CD14-positive monocyte (primary cell): ENCODE measurements around the gene ARNT2. TPM values are rescaled to one million over a fixed set of nuclear protein-coding genes. Genes with fewer than 3 reads are reported as not detected.

ENCODE experiments used
- DNase-seq, 3 donors: peaks; one replicate each; pipeline ENCODE4 v3.0.0-alpha.2; 2011 to 2022
- H2AFZ ChIP-seq: 2 replicates; pipeline ENCODE4 v1.6.0; 2012; ENCODE audit warnings: mild to moderate bottlenecking, low read depth, low read length, inconsistent platforms; ENCODE audit not compliant: insufficient read depth, poor library complexity, severe bottlenecking
- H3K27ac ChIP-seq, 2 donors: 1 replicate in 1 of 2; 2 replicates in 1 of 2; pipeline ENCODE4 v1.5.1; 2012 to 2013; ENCODE audit warnings: low read length in 2 of 2, control low read depth in 1 of 2, inconsistent platforms in 1 of 2, low read depth in 1 of 2, mild to moderate bottlenecking in 1 of 2
- H3K27me3 ChIP-seq, 2 donors: one replicate each; pipeline versions ENCODE4 v1.6.0 to v1.6.1; 2011 to 2013; ENCODE audit warnings: low read length in 2 of 2; ENCODE audit not compliant: control insufficient read depth in 2 of 2, insufficient read depth in 2 of 2
- H3K36me3 ChIP-seq, 2 donors: replicated peaks in 1 of 2; 1 replicate in 1 of 2; 2 replicates in 1 of 2; pipeline versions ENCODE4 v1.5.1 to v1.6.1; 2012 to 2013; ENCODE audit warnings: low read length in 2 of 2, control low read depth in 1 of 2, inconsistent platforms in 1 of 2, mild to moderate bottlenecking in 1 of 2; ENCODE audit not compliant: insufficient read depth in 2 of 2, control insufficient read depth in 1 of 2
- H3K4me1 ChIP-seq, 2 donors: 1 replicate in 1 of 2; 2 replicates in 1 of 2; pipeline versions ENCODE4 v1.5.1 to v1.6.1; 2012 to 2013; ENCODE audit warnings: low read length in 2 of 2, control low read depth in 1 of 2, inconsistent platforms in 1 of 2, mild to moderate bottlenecking in 1 of 2, moderate library complexity in 1 of 2; ENCODE audit not compliant: insufficient read depth in 2 of 2, control insufficient read depth in 1 of 2
- H3K4me2 ChIP-seq: replicated peaks from 2 replicates; pipeline ENCODE3; 2012; ENCODE audit warnings: low read length, moderate library complexity, mild to moderate bottlenecking; ENCODE audit not compliant: poor library complexity, severe bottlenecking; ENCODE audit errors: extremely low read depth
- H3K4me3 ChIP-seq, 3 experiments: fragments of 200-600 bp in 1 of 3; sonication (generic) in 1 of 3; replicated peaks in 1 of 3; 1 replicate in 2 of 3; 2 replicates in 1 of 3; pipeline ENCODE4 v1.5.1; 2011 to 2013; ENCODE audit warnings: low read length in 3 of 3, mild to moderate bottlenecking in 3 of 3, control low read depth in 2 of 3, low read depth in 2 of 3, inconsistent platforms in 1 of 3, moderate library complexity in 1 of 3
- H3K79me2 ChIP-seq: 2 replicates; pipeline ENCODE4 v1.6.0; 2012; ENCODE audit warnings: mild to moderate bottlenecking, control low read depth, inconsistent platforms, low read length, moderate library complexity; ENCODE audit not compliant: insufficient read depth
- H3K9ac ChIP-seq: 2 replicates; pipeline ENCODE4 v1.6.0; 2017; ENCODE audit warnings: low read length, mild to moderate bottlenecking; ENCODE audit not compliant: insufficient read depth, poor library complexity, severe bottlenecking
- H3K9me3 ChIP-seq, 2 donors: replicated peaks in 1 of 2; 1 replicate in 1 of 2; 2 replicates in 1 of 2; pipeline versions ENCODE4 v1.5.1 to v1.6.1; 2012 to 2013; ENCODE audit warnings: low read length in 2 of 2, control low read depth in 1 of 2; ENCODE audit not compliant: control insufficient read depth in 1 of 2, insufficient read depth in 1 of 2
- H4K20me1 ChIP-seq: 2 replicates; pipeline ENCODE4 v1.6.0; 2012; ENCODE audit warnings: mild to moderate bottlenecking, low read length, control low read depth, moderate library complexity; ENCODE audit not compliant: insufficient read depth
- H3K27ac Mint-ChIP-seq, 7 donors: one replicate each; pipeline ENCODE4 v1.8.0; 2020; ENCODE audit warnings: mild to moderate bottlenecking in 7 of 7, mixed read lengths in 7 of 7, moderate library complexity in 6 of 7, inconsistent platforms in 2 of 7
- H3K27me3 Mint-ChIP-seq, 3 donors: one replicate each; pipeline ENCODE4 v1.8.0; 2021 to 2022; ENCODE audit warnings: low read depth in 3 of 3, mild to moderate bottlenecking in 3 of 3, mixed read lengths in 3 of 3, moderate library complexity in 3 of 3, inconsistent platforms in 1 of 3
- H3K36me3 Mint-ChIP-seq, 2 donors: one replicate each; pipeline ENCODE4 v1.8.0; 2020; ENCODE audit warnings: mixed read lengths in 2 of 2, inconsistent platforms in 1 of 2, mild to moderate bottlenecking in 1 of 2
- H3K4me1 Mint-ChIP-seq: one replicate; pipeline ENCODE4 v1.8.0; 2020; ENCODE audit warnings: mild to moderate bottlenecking, mixed read lengths
- H3K4me3 Mint-ChIP-seq, 2 donors: one replicate each; pipeline ENCODE4 v1.8.0; 2020; ENCODE audit warnings: mild to moderate bottlenecking in 2 of 2, mixed read lengths in 2 of 2, moderate library complexity in 1 of 2
- H3K9me3 Mint-ChIP-seq, 7 donors: one replicate each; pipeline ENCODE4 v1.8.0; 2020 to 2022; ENCODE audit warnings: mixed read lengths in 7 of 7, mild to moderate bottlenecking in 6 of 7, moderate library complexity in 6 of 7, inconsistent platforms in 2 of 7
- CTCF ChIP-seq: fragments of 200-600 bp; IDR thresholded peaks from one replicate; pipeline ENCODE4 v1.8.0; 2022; ENCODE audit warnings: antibody characterized with exemption, mild to moderate bottlenecking
- WGBS: methylation state at CpG from one replicate; pipeline ENCODE4 v1.1.5; 2013; ENCODE audit warnings: missing lambda C conversion rate; ENCODE audit not compliant: insufficient coverage; 5-methylcytosine and 5-hydroxymethylcytosine counted together
- intact Hi-C, 2 donors: fragments of 100-400 bp; cut with micrococcal nuclease; formaldehyde crosslinking; loops; one replicate each; pipeline versions ENCODE4 v1.15.0 to v1.15.1; 2023
- polyA plus RNA-seq, 3 donors: library from polyadenylated mRNA; depleted of rRNA in 1 of 3; unstranded in 2 of 3; stranded (reverse) in 1 of 3; fragments of 300-500 nt in 2 of 3; fragments of >200 nt in 1 of 3; fragmentation: Illumina TruSeq in 2 of 3; gene quantifications; 1 replicate in 2 of 3; 2 replicates in 1 of 3; pipeline ENCODE4 v1.2.3, GENCODE V29; 2012 to 2021

Gene ARNT2
- polyA plus RNA-seq, 3 donors: not detected

- H3K36me3 Mint-ChIP-seq: no peaks in the 10 kb centered on the region
- Histone ChIP-seq H3K4me3 (no peak overlapping the region), H3K4me1 (peaks cover 20 to 22% of the 10 kb centered on the region in 2 donors), H2AFZ (no peak overlapping the region), H3K27me3 (no peaks in the 10 kb centered on the region), H4K20me1 (no peaks in the 10 kb centered on the region), H3K4me2 (no peak overlapping the region), H3K79me2 (no peaks in the 10 kb centered on the region), H3K36me3 (no peaks in the 10 kb centered on the region), H3K9me3 (peaks cover 0 to 5% of the 10 kb centered on the region in 2 donors), H3K27ac (no peak overlapping the region), H3K9ac (no peak overlapping the region)
- no peak for TF ChIP-seq CTCF
- peaks cover 6 to 14% (median 11%) of the 10 kb centered on the region in 3 donors for H3K27me3 Mint-ChIP-seq
- no peak overlapping the region for H3K4me3 Mint-ChIP-seq
- intact Hi-C loops: no loop called here
- DNase-seq: no peak
- H3K27ac Mint-ChIP-seq: no peak overlapping the region
- WGBS: 94% methylated on average over 3 of the region's 3 CpGs
- peaks cover 2 to 22% (median 11%) of the 10 kb centered on the region in 7 donors for H3K9me3 Mint-ChIP-seq
- peaks cover 22% of the 10 kb centered on the region for H3K4me1 Mint-ChIP-seq
These were observed 73.9 kb downstream of the ARNT2 start for GRCh38 chr15:80478075-80478474.

- no peak for DNase-seq
- Histone ChIP-seq H3K27me3 (no peaks in the 10 kb centered on the region), H3K36me3 (no peaks in the 10 kb centered on the region), H2AFZ (no peak overlapping the region), H3K9ac (no peak overlapping the region), H3K4me1 (peaks cover 9 to 11% of the 10 kb centered on the region in 2 donors), H3K4me2 (no peak overlapping the region), H3K79me2 (no peaks in the 10 kb centered on the region), H4K20me1 (no peaks in the 10 kb centered on the region), H3K27ac (no peak overlapping the region), H3K4me3 (no peak overlapping the region), H3K9me3 (peaks cover 0 to 5% of the 10 kb centered on the region in 2 donors)
- Mint-ChIP-seq H3K4me1 (peaks cover 11% of the 10 kb centered on the region), H3K27ac (no peak overlapping the region), H3K27me3 (peaks cover 4 to 15% (median 9%) of the 10 kb centered on the region in 3 donors), H3K4me3 (no peak overlapping the region), H3K9me3 (peaks cover 2 to 22% (median 11%) of the 10 kb centered on the region in 7 donors), H3K36me3 (no peaks in the 10 kb centered on the region)
- TF ChIP-seq CTCF: no peak
- intact Hi-C loops: no loop called here
- no CpG with 5 or more reads among the region's 1 CpG for WGBS
These were observed 75.0 kb downstream of the ARNT2 start for GRCh38 chr15:80479191-80479590.
